ENCODE measurements around the gene TAS2R40. TPM values are rescaled to one million over a fixed set of nuclear protein-coding genes. Genes with fewer than 3 reads are reported as not detected.
A peak's percentile ranks its signal among the peaks of the same experiment; 100 is the strongest.
"Not testable (repeated sequence)": the region's sequence is repeated elsewhere in the genome, so short reads cannot be mapped to it uniquely, and the experiment has no call there.

Gene TAS2R40
- total RNA-seq = not detected

GRCh38 chr7:143221737-143222136 is at the start of gene TAS2R40:
TSS of gene TAS2R40 (plus strand) at chr7:143222037. CDS start at chr7:143222079, 42 bp downstream.
- Histone ChIP-seq H3K36me3 (no peaks in the 10 kb centered on the region), H3K27ac (no peak within 1 kb of the TSS), H3K4me1 (no peaks in the 10 kb centered on the region), H3K4me3 (no peak within 1 kb of the TSS), H3K27me3 (no peaks in the 10 kb centered on the region), H3K9me3 (no peaks in the 10 kb centered on the region)
- no peak for DNase-seq
- TF ChIP-seq POLR2A (IDR thresholded peaks at IDR 0.05) (no peak), CTCF (IDR thresholded peaks at IDR 0.05) (no peak)

- H3K9me3 ChIP-seq = no peaks in the 10 kb centered on the region
- no peaks in the 10 kb centered on the region for H3K4me1 ChIP-seq
- peak overlapping the region in 1 of 4 donors; percentile 2 for H3K4me3 ChIP-seq
- TF ChIP-seq POLR2A (IDR thresholded peaks at IDR 0.05) = no peak
- TF ChIP-seq CTCF (IDR thresholded peaks at IDR 0.05) = no peak
- no peak overlapping the region for H3K27ac ChIP-seq
- no peaks in the 10 kb centered on the region for H3K27me3 ChIP-seq
- no peak for DNase-seq
- no peaks in the 10 kb centered on the region for H3K36me3 ChIP-seq
Observed at GRCh38 chr7:143172354-143172753, 49.5 kb upstream of the TAS2R40 start.

GRCh38 chr7:143176128-143176527 is 45.7 kb upstream of the TAS2R40 start:
- Histone ChIP-seq H3K27ac (no peak overlapping the region), H3K4me1 (no peaks in the 10 kb centered on the region), H3K4me3 (no peak overlapping the region), H3K9me3 (peaks cover 0 to 15% (median 0%) of the 10 kb centered on the region in 4 donors), H3K36me3 (no peaks in the 10 kb centered on the region), H3K27me3 (no peaks in the 10 kb centered on the region)
- TF ChIP-seq POLR2A (IDR thresholded peaks at IDR 0.05) (no peak), CTCF (IDR thresholded peaks at IDR 0.05) (no peak)
- no peak for DNase-seq

- Histone ChIP-seq H3K36me3 (no peaks in the 10 kb centered on the region), H3K27me3 (no peaks in the 10 kb centered on the region), H3K9me3 (peaks cover 0 to 15% (median 0%) of the 10 kb centered on the region in 4 donors), H3K4me3 (no peak overlapping the region), H3K27ac (no peak overlapping the region), H3K4me1 (no peaks in the 10 kb centered on the region)
- no peak for TF ChIP-seq CTCF (IDR thresholded peaks at IDR 0.05)
- TF ChIP-seq POLR2A (IDR thresholded peaks at IDR 0.05) = no peak
- DNase-seq = no peak
Observed at GRCh38 chr7:143177374-143178119, 44.3 kb upstream of the TAS2R40 start.

- not testable (repeated sequence) for H3K4me3 ChIP-seq, DNase-seq, H3K4me1 ChIP-seq, H3K27me3 ChIP-seq, H3K36me3 ChIP-seq, H3K27ac ChIP-seq
- H3K9me3 ChIP-seq = peaks cover 0 to 15% (median 0%) of the 10 kb centered on the region in 4 donors
Observed at GRCh38 chr7:143180771-143181170, 41.1 kb upstream of the TAS2R40 start.

GRCh38 chr7:143181349-143181748 is 40.5 kb upstream of the TAS2R40 start:
- TF ChIP-seq POLR2A (IDR thresholded peaks at IDR 0.05) (no peak), CTCF (IDR thresholded peaks at IDR 0.05) (no peak)
- Histone ChIP-seq H3K27me3 (no peaks in the 10 kb centered on the region), H3K27ac (no peak overlapping the region), H3K4me1 (no peaks in the 10 kb centered on the region), H3K4me3 (no peak overlapping the region), H3K36me3 (no peaks in the 10 kb centered on the region), H3K9me3 (peaks cover 0 to 15% (median 0%) of the 10 kb centered on the region in 4 donors)
- DNase-seq = no peak
